GM21381 (cell line): ENCODE measurements around the gene CAMK1D.

Experiments used
- ATAC-seq: cut with Tn5 transposase; IDR thresholded peaks from one replicate; pipeline ENCODE4 v1.9.1; 2021; ENCODE audit warnings: mild to moderate bottlenecking, moderate library complexity; ENCODE audit not compliant: unreplicated experiment

Gene CAMK1D

DNA sequence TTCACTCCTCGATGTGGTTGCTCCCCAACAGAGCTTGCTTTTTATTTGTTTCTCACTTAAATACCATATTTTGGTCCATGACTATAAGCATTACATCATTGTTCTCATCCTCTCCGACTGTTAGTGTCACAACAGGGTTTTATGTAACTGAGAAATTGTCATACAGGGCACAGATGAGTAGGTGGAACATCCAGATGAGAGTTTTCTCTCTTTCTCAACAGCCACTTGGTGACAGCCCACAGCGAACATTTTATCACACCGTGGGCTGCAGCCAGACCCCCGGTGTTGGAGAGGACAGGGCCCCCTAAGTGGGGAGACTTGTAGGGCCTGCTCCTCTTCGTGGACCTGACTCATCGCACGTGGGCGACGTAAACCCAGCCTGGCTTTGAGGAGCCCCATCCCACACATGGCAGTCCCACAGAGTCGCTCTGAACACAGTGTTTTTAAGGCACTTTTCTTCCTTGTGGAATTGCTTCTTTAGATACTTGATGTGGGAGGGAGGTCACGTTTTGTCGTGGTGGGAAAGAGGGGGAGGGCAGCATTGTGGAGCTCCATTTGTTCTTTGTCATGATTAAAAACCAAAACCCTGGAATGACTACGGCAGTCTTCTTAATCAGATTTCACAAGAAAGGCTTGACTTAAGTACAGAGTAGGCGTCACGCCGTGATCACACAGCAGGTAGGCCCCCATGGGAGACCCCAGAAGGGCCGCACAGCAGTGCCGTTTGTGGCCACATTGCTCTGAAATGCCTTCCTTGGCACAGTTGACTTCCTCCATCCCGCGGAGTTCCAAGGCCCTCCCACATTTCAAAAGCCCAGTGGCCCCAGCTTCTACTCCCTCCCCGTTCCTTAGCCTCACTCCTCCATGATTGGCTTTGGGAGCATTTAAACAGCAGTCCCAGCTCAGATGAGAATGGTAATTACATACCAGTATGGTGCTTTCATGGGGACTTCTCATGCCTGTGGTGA lies 431.6 kb downstream of the CAMK1D start:
- no peak for ATAC-seq

DNA sequence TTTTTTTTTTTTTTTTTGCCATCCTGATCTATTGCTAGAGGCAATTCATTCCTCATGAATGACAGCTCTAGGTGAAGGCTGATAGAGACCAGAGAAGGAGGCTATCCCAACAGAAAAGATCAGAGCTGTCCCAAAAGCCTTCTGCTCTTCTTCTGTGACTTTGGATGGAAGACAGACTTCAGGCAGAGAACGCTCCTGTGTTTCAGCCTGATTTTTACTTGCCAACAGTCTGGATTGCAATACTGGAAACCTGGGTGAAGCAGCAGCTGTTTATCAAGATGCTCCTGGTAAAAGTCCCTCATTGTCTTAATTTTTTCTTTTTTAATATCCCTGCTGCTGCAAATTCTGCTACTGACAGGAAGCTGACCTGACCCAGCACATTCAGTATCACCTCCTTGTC lies 432.6 kb downstream of the CAMK1D start:
- no peak for ATAC-seq

DNA sequence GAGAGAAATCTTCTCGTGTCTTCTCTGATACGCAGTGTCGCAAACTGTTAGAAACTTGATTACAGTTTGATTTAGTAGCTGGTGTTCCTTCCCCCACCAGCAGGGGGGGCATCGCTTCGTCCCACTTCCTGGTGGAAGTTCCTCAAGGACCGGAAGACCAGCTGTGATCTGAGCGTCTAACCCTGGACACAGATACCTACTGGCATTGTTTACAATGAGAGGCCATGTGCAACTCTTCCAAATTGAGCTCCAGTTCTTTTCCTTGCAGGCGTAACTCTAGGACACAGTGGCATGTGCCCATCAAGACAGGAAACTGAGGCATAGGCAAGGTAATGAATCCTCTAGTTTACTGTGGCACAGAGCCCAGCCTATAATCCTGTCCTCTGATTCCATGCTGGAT lies 433.2 kb downstream of the CAMK1D start:
- ATAC-seq = no peak

DNA sequence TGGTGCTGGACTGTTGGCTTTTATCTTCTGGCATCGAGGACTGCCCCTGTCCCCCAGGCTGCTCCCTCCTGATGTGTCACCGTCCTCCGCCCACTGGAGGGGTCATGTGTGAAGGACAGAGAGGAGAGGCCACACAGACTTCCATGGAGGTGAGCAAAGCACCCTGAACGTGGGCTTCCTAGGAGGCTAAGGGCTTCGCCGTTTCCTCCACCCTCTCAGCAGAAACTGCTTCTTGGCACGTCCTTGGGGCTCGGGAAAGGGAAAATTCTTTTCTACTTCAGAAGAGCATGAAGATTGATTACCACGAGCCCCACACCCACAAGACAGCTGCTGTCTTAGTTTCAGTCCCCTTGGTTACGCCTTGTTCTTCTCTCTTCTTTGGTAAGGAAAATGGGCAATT lies 433.9 kb downstream of the CAMK1D start:
- no peak for ATAC-seq

DNA sequence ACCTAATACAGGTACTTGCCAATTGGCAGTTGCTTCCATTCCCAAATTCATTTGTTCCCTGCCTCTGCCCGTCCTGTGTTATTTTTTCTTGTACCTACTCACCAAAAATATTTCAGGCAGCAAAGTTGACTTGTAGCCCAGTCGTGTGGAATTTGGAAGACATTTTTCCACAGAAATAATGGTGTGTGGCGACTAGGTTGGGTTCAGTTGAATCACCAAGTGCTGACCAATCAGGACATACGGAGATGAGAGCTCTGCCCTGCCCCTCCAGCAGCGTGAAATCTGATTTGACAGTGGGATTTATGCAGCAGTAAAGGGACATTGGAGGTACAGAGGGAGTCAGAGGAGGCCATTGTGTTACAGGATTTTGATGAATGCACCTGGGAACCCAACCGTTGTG lies 435.3 kb downstream of the CAMK1D start:
- no peak for ATAC-seq

DNA sequence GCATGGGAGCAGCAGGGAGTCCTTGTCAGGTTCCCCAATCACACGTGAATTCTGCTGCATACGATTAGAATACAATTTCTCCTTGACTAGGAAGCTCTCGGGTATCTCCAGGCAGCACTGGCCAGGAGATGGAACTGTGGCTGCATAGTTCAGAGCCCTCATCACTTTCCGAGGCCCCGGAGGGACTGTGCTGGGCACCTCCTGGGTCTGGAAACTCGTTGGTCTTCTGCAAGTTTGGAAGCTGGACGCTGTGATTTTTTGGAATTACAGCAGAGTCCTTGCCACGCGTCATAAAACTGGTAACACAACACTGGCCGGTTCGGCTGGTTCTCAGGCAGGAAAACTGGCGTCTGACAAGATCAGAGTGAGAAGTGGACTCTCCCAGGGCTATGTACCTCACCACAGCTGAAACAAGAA lies 436.1 kb downstream of the CAMK1D start:
- ATAC-seq = no peak

DNA sequence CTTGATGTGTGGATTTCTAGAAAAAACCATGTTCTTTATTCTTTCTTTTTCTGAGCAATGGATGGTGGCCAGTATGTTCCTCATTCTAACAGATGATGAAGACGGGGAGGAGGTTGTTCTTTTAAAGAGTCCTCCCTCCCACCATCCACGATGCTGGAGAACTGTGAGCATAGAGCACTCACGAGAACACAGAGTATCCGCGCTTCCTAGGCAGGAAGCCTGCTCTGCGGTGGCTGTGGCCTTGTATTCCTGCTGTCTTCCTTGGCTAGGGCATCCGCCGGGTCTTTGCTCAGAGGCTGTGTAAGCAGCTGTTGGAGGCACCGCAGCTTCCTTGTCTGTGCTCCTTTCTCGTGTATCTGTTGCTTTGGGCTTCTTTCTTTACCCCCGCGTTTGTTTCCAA lies 437.9 kb downstream of the CAMK1D start:
- ATAC-seq = no peak

DNA sequence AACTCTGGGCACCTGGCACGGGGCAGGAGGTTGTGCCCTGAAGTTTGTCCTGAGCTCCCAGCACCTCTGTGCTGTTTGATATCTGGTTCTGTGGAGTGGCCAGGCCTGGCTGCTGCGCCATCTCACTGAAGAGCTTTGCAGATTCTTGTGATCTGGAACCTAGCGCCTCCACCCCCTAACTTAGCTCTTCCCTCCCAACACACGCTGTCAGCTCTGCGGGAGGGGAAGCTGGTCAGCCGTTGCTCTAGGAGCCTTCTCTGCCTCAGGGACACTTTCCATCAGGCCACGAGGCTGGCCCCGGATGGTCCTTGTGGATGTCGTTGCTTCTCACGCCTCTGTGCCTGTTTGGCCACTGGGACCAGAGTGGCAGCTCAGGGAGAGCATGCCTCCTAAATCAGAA lies 438.9 kb downstream of the CAMK1D start:
- ATAC-seq = no peak

DNA sequence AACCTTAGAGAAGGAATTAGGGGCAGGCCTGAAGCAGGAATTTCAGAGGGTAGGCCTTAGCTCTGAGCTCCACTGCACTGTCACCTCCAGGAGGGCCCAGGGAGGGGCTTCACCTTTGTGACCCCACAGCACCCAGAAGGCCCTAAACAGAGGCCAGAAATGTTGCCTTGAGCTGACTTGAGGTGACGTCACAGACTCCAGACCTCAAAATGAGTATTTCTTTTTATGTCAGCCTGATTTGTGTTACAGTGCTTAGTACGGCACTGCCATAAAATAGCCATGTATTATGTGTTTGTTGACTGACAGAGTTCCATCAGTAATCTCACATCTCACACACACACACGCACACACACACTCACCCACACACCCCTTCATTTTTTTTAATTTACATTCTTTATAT lies 440.9 kb downstream of the CAMK1D start:
- ATAC-seq = no peak

DNA sequence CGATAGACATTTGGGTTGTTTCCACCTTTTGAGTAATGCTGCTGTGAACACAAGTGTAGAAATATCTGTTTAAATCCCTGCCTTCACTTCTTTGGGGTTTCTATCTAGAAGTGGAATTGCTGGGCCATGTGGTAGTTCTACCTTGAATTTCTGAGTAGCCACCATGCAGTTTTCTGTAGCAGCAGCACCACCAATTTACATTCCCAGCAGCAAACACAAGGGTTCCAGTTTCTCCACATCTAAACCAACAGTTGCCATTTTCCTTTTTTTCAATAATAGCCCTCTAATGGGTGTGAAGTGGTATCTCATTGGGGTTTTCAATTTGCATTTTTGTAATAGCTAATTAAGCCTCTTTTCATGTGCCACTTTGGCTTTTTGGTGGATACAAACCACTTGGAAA lies 442.4 kb downstream of the CAMK1D start:
- no peak for ATAC-seq

DNA sequence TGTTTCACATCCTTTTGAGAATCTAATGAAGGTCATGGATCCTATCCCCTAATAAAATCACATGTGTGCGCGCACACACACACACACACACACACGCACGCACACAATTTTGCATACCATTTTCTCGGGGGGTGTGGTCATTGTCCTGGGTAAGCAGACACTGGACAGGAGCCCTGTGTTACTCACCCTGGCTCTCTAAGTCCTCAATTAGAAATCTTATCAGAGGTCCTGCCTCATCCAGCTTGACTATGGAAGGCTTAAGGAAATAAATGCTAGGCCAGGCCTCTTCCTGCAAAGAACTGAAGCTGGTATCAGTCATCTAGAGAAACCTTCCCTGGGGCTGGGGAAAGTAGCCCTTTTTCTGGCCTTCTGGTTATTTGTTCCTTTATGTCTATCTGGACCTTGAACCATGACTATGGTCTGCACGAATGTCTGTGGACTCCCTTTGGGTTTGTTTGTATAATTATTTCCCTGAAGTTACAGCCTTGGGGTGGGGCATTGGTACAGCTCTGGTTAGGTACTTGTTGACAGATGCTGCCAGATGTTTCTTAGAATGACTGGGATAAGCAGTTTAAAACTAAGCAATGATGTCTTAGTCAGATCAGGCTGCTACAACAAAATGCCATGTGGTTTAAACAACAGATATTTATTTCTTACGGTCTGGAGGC lies 443.7 kb downstream of the CAMK1D start:
- ATAC-seq = no peak

DNA sequence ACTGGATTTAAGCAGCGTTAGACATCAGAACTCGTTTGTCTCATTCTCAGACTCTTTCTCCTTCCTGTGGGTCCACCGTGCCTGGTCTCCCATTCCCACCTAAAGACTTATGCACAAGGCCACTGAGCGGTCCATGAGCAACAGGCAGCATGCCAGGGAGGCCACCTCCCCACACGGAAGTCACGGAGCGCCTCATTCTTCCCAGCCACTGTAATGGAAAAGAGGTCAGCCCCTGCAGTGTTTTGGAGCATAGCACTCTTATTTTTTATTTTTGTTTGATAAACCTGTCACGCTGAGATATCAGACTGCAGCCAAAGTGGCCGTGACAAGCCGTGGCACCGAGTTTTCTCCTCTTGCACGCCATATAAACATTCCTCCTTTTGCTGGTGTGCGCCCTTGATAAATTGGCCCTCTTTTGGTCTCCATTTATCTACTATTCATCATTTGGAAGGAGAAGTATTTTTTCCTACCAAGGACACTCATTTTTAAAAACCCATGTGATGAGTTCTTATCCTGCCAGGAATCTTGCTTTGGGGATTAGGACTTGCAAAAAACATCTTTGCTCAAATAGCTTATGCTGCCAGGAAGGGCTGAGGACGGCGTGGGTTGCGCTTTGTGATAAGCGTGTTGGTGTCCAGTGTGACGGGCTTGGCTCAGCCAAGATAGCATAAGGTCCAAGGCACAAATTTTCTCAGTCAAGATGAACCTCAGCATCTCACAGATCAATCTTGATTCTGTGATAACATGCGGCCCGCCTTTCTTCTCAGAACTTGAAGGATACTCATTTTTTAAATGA lies 446.2 kb downstream of the CAMK1D start:
- ATAC-seq = no peak

DNA sequence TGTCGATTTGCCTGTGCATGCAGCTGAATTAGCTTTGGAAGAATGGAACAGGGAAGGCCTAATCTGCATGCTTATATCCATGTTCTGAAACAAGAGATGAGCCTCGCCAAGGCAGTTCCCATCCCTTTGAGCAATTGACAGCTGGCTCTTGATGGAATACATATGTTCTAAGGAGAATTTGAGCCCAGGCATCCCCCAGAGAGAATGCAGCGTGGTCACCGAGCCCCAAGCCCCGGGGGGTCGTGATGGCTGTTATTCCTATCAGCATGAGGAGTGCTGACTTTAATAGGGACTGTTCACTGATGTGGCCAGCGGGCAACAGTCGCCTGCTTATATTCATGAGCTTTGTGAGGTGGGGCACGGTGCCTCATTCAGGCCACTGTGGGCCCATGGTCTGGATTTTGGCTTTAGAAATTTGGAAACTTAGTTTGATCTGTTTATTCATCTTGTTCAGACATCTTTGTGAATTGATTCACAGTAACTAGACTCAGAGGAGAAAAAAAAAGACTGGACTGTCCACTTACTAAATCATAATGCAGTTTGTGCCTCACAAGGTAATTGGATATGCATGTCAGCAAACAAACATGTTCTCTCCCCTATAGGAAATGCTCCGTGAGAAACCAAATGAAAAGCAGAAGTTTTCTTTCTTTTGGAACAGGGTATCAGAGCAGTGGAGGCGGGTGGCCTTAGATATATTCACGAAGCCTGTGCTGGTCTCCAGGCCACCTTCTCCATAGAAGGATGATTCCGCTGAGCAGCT lies 447.2 kb downstream of the CAMK1D start:
- no peak for ATAC-seq

DNA sequence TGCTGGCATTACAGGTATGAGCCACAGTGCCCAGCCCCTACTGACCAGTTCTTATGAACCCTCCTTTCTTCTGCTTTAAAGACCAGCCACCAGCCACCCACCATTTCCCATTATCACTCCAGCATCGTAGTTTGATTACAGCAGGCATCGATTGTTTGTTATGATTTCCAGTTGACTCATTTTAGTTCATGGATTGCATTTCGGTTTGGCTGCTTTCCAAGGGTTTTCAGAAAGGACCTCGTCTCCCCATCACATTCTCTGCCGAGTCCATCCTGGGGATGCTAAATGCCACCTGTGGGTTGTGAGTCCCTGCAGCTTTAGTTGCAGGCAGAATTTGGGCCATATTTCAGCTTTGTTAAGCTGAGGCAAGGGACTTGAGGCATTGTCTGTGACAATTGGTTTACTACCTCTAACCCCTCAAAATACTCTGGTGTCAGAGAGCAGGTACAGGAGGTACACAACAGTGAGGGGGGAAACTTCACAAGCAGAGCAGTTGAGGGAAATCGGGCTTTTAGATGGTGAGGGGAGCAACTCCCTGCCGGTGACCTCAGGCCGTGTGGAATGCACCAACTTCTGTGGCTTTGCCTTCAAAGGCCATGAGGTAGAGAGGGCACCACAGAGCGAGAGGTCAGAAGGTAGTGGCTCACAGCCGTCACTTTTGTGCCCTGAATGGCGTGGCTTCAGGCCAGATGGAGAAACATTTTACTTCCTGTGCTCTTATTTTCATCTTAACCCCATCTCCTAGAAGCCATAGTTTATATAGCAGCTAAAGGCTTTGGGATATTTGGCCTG lies 448.3 kb downstream of the CAMK1D start:
- no peak for ATAC-seq

DNA sequence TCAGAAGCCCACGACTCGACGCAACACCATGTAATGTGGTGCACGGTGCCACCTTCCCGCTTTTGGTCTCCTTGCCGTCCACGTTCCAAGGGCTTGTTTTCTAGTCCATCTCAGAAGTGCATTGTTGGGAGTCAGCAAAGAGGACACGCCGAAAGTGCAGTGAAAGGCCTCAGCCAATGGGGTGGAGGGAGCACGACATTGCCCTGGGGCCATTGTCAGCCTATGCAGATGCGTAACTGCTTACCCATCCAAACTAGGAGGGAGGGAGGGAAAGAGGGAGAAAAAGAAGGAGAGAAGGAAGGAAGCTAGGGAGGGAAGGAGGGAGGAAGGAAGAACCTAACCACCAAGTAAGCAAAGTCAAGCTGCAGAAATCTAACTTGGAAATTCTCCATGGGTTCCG lies 449.8 kb downstream of the CAMK1D start:
- ATAC-seq = no peak

DNA sequence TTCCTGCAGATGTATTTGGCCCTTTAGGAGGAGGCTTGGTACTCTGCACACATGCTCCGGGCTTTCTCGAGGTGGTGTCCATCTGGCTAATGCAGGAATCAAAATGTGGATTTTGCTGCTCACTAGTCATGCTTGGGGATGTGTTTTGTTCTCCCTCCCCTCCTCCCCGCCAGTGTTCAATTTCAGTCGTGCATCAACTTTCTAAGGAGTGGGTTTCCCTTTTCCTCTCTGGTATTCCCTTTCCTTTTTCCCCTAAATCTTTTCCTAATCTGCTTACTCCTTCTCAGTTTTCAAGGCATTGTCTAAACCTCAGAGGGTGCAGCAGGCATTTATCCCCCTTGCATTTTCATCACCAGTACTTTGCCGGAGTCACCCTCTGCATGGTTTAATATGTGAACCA lies 450.4 kb downstream of the CAMK1D start:
- no peak for ATAC-seq

DNA sequence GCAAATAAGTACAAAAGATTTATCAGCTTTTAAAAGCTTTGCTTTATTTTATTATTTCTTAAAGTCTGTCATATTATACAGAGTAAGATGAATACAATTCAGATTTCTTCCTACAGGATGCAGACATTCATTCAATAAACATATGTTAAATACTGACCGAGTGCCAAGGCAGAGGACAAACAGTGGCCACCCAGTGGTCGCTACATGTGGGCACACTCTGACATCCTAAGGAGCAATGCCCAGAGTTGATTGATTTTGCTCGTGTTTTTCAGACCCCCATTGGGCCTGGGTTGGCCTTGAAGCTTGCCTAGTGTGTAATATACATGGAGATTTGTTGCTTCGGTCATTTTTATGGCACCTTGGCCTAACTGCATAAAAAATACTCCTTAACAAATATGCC lies 451.0 kb downstream of the CAMK1D start:
- no peak for ATAC-seq

DNA sequence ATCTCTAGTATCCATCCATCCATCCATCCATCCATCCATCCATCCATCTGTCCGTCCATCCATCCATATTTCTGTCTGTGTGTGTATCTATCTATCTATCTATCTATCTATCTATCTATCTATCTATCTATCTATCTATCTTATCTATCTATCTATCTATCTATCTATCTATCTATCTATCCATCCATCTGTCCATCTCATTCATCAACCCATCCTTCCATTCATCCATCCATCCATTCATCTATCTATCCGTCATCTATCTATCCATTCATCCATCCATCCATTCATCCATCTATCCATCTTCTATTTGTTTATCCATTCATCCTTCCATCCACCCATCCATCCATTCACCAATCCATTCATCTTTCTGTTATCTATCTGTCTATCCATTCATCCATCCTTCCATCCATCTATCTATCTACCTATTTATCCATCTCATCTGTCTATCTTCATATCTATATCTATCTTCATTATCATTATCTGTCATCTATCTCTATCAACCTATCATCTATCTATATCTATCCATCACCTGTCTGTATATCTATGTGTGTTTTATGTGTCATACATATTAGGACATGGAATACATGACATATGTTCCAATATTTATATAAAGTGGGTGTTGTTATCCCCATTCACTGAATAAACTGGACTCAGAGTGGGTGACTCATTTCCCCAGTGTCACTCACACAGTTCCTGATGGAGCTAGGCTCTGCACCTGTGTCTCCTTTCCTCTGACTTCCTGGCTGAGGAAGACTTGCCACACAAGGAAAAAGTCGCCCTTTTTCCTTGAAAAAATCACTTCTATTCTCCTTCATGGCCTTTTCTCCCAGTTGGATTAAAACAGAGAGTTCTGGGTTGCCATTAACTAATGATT lies 452.1 kb downstream of the CAMK1D start:
- no peak for ATAC-seq

DNA sequence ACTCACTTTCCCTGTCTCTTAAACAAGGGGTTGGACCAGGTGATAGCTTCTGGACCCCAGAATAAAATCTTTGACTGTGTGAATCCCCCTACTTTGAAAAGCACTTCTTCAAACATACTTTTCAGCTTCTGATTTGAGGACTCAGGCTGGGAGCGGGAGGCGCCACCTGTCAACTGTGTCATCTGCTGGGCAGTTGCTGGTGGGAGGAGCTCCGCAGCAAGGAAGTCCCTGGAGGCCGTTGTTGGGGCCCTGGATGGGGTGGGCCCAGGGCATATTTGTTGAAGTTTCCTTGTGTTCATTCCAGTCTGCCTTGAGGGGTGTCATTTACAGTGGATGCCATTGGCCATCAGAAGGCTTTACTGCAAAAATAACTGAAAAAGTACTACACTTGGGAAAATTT lies 454.4 kb downstream of the CAMK1D start:
- ATAC-seq = no peak
